Left ventricle myocardium superior (tissue), 1 donor: Measurements from ENCODE around the gene CGB2. TPM values are rescaled to one million over a fixed set of nuclear protein-coding genes. Genes with fewer than 3 reads are reported as not detected.
"Not testable (repeated sequence)": the region's sequence is repeated elsewhere in the genome, so short reads cannot be mapped to it uniquely, and the experiment has no call there.

Experiments
- ATAC-seq: fragments of 200-7000 bp; cut with Tn5 transposase; one replicate; pipeline ENCODE4 v1.9.1; 2020; ENCODE audit warnings: mild to moderate bottlenecking, moderate library complexity
- DNase-seq: peaks from one replicate; pipeline ENCODE4 v3.0.0-alpha.2; 2020
- intact Hi-C: fragments of 100-400 bp; cut with micrococcal nuclease; formaldehyde crosslinking; loops from one replicate; pipeline ENCODE4 v1.11.0; 2022
- total RNA-seq: library from RNA; stranded (reverse); fragmentation: NEBNext Ultra II Directional; extraction: Animal tissue kit (Norgen Biotek cat#: 25700); gene quantifications from one replicate; pipeline ENCODE4 v1.2.1, GENCODE V29; 2021
- donor health status: DM: no; HTN: yes; CAD: no; lungs with severe emphysema.

CGB2 gene
- total RNA-seq, 1 donor from 2014 or later: not detected

DNA sequence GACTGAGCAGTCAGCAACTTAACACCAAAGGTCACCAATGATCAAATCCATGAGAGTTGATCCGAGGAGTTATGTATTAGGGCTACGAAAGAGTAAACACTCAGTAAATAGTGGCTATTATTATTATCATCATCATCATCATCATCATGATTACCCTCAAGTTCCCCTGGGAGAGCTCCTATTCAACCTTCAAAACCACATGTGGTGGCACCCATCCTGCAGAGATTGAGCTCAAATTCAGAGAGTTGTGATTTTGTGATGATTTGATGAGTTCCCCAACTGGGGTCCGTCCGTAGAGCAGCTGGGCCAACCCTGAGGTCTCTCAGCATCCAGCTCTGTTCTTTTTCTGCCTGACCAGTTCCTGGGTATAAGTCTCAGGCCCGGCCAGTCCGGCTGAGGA lies 6.6 kb upstream of the CGB2 start:
- DNase-seq, intact Hi-C loops, ATAC-seq: not testable (repeated sequence)

GRCh38 chr19:49025599-49025998 lies 6.1 kb upstream of the CGB2 start:
- intact Hi-C loops, DNase-seq, ATAC-seq: not testable (repeated sequence)

DNA sequence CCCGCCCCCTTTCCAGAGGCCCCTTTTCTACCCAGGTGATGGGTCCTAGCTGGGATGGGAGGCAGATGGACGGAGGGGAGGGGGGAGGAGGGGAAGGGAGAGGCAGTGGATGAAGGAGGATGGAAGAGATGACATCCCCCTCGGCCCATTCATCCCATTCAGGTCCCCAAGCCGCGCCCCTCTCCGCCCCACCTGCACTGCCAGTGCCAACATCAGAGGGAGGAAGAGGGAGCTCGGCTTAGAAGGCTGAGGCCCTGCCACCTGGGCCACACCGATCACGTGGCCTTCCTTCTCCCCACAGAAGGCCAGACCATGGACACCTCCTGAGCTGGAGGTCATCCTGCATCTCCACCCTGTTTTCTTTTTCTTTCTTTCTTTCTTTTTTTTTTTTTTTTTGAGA lies 3.0 kb upstream of the CGB2 start:
- ATAC-seq, intact Hi-C loops, DNase-seq: not testable (repeated sequence)

- DNase-seq, ATAC-seq, intact Hi-C loops: not testable (repeated sequence)
Observed at GRCh38 chr19:49029749-49030148, 1.9 kb upstream of the CGB2 start.

- ATAC-seq, DNase-seq, intact Hi-C loops: not testable (repeated sequence)
Observed at GRCh38 chr19:49030323-49030722, 1.4 kb upstream of the CGB2 start.

DNA sequence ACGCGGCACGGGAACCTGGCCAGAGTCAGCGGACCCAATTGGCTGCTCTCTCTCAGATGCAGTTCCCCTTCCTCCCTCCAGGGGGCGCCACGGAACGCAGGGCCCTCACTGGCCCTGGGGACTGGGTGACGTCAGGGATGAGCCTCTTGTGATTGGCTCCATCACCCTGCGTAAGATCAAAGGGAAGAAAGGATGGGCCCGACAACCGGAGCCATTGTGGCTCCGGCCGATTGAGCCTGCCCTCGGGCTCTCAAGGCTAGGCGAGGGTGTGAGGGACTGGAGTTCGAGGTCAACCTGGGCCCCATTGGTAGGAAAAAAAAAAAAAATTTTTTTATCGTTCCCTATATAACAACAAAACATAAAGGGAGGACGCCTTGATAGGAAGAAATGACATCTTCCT lies 5.1 kb downstream of the CGB2 start, which contains the start of gene CGB1:
CGB1 (minus strand) TSS at position 81 of the 400 bp plus-strand sequence. CDS start 184 bp downstream, outside the sequence.
- DNase-seq, ATAC-seq, intact Hi-C loops: not testable (repeated sequence)

GRCh38 chr19:49038111-49038510 lies 6.4 kb downstream of the CGB2 start:
- DNase-seq, ATAC-seq, intact Hi-C loops: not testable (repeated sequence)

- intact Hi-C loops, DNase-seq: not testable (repeated sequence)
Observed at GRCh38 chr19:49038557-49039276, 7.0 kb downstream of the CGB2 start.

DNA sequence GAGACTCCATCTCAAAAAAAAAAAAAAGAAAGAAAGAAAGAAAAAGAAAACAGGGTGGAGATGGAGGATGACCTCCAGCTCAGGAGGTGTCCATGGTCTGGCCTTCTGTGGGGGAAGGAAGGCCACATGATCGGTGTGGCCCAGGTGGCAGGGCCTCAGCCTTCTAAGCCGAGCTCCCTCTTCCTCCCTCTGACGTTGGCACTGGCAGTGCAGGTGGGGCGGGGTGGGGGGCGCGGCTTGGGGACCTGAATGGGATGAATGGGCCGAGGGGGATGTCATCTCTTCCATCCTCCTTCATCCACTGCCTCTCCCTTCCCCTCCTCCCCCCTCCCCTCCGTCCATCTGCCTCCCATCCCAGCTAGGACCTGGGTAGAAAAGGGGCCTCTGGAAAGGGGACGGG lies 8.0 kb downstream of the CGB2 start:
- DNase-seq, intact Hi-C loops, ATAC-seq: not testable (repeated sequence)

More at GRCh38 chr19:49038557-49039276, 7.0 kb downstream of the CGB2 start:
- not testable (repeated sequence) for ATAC-seq

GRCh38 chr19:49042177-49042576 lies 10.5 kb downstream of the CGB2 start:
- intact Hi-C loops: no loop called here
- DNase-seq (no peak), ATAC-seq (no peak)

GRCh38 chr19:49042666-49043065 lies 11.0 kb downstream of the CGB2 start:
- ATAC-seq, DNase-seq, intact Hi-C loops: not testable (repeated sequence)

- ATAC-seq, DNase-seq, intact Hi-C loops: not testable (repeated sequence)
Observed at GRCh38 chr19:49043548-49043947, 11.9 kb downstream of the CGB2 start, which contains the start of gene CGB5. TSS of gene CGB5 (plus strand) at chr19:49043848. CDS start at chr19:49044210, 362 bp downstream.

- intact Hi-C loops, DNase-seq, ATAC-seq: not testable (repeated sequence)
Observed at GRCh38 chr19:49049011-49049410, 17.3 kb downstream of the CGB2 start, which contains the start of gene CGB8. TSS of gene CGB8 (minus strand) at chr19:49049111. CDS start at chr19:49048739, 372 bp downstream.

- ATAC-seq, intact Hi-C loops, DNase-seq: not testable (repeated sequence)
Observed at GRCh38 chr19:49049834-49050233, 18.1 kb downstream of the CGB2 start.

- DNase-seq, intact Hi-C loops, ATAC-seq: not testable (repeated sequence)
Observed at GRCh38 chr19:49050376-49051033, 18.8 kb downstream of the CGB2 start.

- peak; percentile 92 for ATAC-seq
- intact Hi-C loops: no loop called here
- DNase-seq: peak; percentile 79
Observed at GRCh38 chr19:49056101-49056901, 24.6 kb downstream of the CGB2 start.

GRCh38 chr19:49056902-49057596 lies 25.4 kb downstream of the CGB2 start:
- ATAC-seq: peak; percentile 44
- intact Hi-C loops: not testable (repeated sequence)

DNA sequence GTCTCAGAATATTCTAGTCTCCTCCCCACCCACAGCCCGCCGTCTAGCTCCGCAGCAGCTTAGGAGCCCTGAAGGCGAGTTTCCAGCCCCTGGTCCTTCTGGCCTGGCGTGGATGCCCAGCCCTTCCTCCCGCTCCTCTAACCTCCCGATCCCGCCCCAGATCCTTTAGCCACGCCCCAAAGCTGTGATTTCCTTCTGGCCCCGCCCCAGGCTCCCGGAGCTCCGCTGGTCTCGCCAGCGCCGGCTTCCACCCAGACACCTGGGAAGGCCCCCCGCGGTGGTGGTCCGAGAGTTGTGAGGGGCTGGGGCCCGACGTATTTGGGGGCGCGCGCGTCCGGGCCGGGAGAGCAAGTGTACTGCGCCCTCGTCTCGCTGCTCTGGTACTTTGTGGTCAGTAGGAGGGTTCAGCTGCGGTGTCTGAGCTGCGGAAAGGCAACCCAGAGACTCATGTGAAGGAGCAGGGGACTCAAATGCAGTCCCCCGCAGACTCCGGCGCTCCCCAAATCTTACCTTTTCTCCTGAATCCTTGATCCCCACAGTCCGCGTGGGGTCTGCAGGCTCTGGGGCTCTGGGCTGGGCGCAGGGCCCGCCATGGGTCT lies 26.0 kb downstream of the CGB2 start, which contains the start of gene CGB7:
CGB7 (minus strand) TSS at position 114 of the 599 bp plus-strand sequence. CDS start 2,374 bp downstream, outside the sequence.
- intact Hi-C loops: no loop called here
- peak; percentile 77 for DNase-seq

More at GRCh38 chr19:49056902-49057596, 25.4 kb downstream of the CGB2 start:
- not testable (repeated sequence) for DNase-seq

More for the DNA sequence above, 26.0 kb downstream of the CGB2 start, which contains the start of gene CGB7:
- peak; percentile 85 for ATAC-seq
